ENCODE measurements around the gene SBF2. TPM values are rescaled to one million over a fixed set of nuclear protein-coding genes. Genes with fewer than 3 reads are reported as not detected.

SBF2 gene
- total RNA-seq, 1 experiment from 2014 or later, result 31.3 TPM

GRCh38 chr11:9982127-9982795 lies 311.8 kb downstream of the SBF2 start:
- no peaks in the 10 kb centered on the region for H3F3A ChIP-seq (ENCODE audit: low read length, unreplicated experiment)
- H3K9me3 ChIP-seq (ENCODE audit: low read length), result no peaks in the 10 kb centered on the region
- H3K27me3 ChIP-seq (ENCODE audit: low read length), result no peaks in the 10 kb centered on the region
- TF ChIP-seq EZH2 (IDR thresholded peaks at IDR 0.05; ENCODE audit: low read length, unreplicated experiment), result no peak
- TF ChIP-seq, protein P1, sequence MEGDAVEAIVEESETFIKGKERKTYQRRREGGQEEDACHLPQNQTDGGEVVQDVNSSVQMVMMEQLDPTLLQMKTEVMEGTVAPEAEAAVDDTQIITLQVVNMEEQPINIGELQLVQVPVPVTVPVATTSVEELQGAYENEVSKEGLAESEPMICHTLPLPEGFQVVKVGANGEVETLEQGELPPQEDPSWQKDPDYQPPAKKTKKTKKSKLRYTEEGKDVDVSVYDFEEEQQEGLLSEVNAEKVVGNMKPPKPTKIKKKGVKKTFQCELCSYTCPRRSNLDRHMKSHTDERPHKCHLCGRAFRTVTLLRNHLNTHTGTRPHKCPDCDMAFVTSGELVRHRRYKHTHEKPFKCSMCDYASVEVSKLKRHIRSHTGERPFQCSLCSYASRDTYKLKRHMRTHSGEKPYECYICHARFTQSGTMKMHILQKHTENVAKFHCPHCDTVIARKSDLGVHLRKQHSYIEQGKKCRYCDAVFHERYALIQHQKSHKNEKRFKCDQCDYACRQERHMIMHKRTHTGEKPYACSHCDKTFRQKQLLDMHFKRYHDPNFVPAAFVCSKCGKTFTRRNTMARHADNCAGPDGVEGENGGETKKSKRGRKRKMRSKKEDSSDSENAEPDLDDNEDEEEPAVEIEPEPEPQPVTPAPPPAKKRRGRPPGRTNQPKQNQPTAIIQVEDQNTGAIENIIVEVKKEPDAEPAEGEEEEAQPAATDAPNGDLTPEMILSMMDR (conservative IDR thresholded peaks at IDR 0.05; ENCODE audit: low read depth, low read length), result no peak
- no peak for TF ChIP-seq EZH2phosphoT487 (IDR thresholded peaks at IDR 0.05; ENCODE audit: borderline replicate concordance, low read length)
- ChIA-PET POLR2A (ENCODE audit: unreplicated experiment) (no interaction called here), CTCF (no interaction called here)
- peak overlapping the region; percentile 87 for H3K27ac ChIP-seq (ENCODE audit: low read length)
- no peaks in the 10 kb centered on the region for H3K9me2 ChIP-seq (replicated peaks; ENCODE audit: low read length)
- no peaks in the 10 kb centered on the region for H4K20me1 ChIP-seq (ENCODE audit: low read length)
- H3K4me3 ChIP-seq (ENCODE audit: low read length), result no peak overlapping the region
- peak overlapping the region; percentile 70 for H3K4me2 ChIP-seq (ENCODE audit: low read length)
- ATAC-seq, result peak; percentile 33
- H3K79me2 ChIP-seq (ENCODE audit: low read length), result no peaks in the 10 kb centered on the region
- intact Hi-C loops (cut with micrococcal nuclease), result no loop called here
- H3K4me1 ChIP-seq (ENCODE audit: insufficient read depth, low read length), result peaks cover 45% of the 10 kb centered on the region
- peak overlapping the region; percentile 73 for H3K9ac ChIP-seq (ENCODE audit: low read length)
- BruUV-seq (replicated peaks), result no TSS peak
- no peaks in the 10 kb centered on the region for H3K36me3 ChIP-seq (ENCODE audit: low read depth, low read length)
- no peak overlapping the region for H2AFZ ChIP-seq (ENCODE audit: low read length)
- DNase-seq, result peak; percentile 54

DNA sequence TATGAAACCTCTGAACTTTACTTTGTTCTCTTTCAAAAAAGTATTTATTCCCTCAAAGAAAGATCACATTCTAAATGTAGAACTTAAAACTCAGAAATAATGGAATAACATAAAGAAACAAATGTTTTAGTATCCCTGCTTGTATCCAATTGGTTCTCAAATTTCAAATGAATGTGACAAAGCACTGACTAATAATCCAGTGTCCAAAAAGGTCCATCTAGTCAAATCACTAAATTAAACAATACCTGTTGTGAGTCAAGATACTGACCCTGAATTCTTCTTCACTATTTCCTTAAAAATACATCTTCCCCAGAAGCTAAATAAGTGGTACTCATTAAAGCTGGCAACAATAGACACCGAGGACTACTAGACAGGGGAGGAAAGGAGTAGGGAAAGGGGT lies 313.1 kb downstream of the SBF2 start:
- H3K9me2 ChIP-seq (replicated peaks; ENCODE audit: low read length), result no peaks in the 10 kb centered on the region
- no peak overlapping the region for H3K9ac ChIP-seq (ENCODE audit: low read length)
- intact Hi-C loops (cut with micrococcal nuclease), result no loop called here
- peaks cover 47% of the 10 kb centered on the region for H3K4me1 ChIP-seq (ENCODE audit: insufficient read depth, low read length)
- CTCF ChIA-PET, result no interaction called here
- H3K4me3 ChIP-seq (ENCODE audit: low read length), result no peak overlapping the region
- peak; percentile 62 for DNase-seq
- no peaks in the 10 kb centered on the region for H3F3A ChIP-seq (ENCODE audit: low read length, unreplicated experiment)
- POLR2A ChIA-PET (ENCODE audit: unreplicated experiment), result no interaction called here
- ATAC-seq, result peak; percentile 52
- peak overlapping the region; percentile 29; the same call in 1 of the 2 replicates for H3K27ac ChIP-seq (ENCODE audit: low read length)
- TF ChIP-seq, protein P1 (conservative IDR thresholded peaks at IDR 0.05; ENCODE audit: low read depth, low read length), result no peak
- no peak for TF ChIP-seq EZH2phosphoT487 (IDR thresholded peaks at IDR 0.05; ENCODE audit: borderline replicate concordance, low read length)
- TF ChIP-seq EZH2 (IDR thresholded peaks at IDR 0.05; ENCODE audit: low read length, unreplicated experiment), result no peak
- H3K36me3 ChIP-seq (ENCODE audit: low read depth, low read length), result no peaks in the 10 kb centered on the region
- H3K27me3 ChIP-seq (ENCODE audit: low read length), result no peaks in the 10 kb centered on the region
- no TSS peak for BruUV-seq (replicated peaks)
- no peaks in the 10 kb centered on the region for H3K9me3 ChIP-seq (ENCODE audit: low read length)
- H2AFZ ChIP-seq (ENCODE audit: low read length), result no peak overlapping the region
- H3K4me2 ChIP-seq (ENCODE audit: low read length), result peak overlapping the region; percentile 39
- H3K79me2 ChIP-seq (ENCODE audit: low read length), result no peaks in the 10 kb centered on the region
- no peaks in the 10 kb centered on the region for H4K20me1 ChIP-seq (ENCODE audit: low read length)

DNA sequence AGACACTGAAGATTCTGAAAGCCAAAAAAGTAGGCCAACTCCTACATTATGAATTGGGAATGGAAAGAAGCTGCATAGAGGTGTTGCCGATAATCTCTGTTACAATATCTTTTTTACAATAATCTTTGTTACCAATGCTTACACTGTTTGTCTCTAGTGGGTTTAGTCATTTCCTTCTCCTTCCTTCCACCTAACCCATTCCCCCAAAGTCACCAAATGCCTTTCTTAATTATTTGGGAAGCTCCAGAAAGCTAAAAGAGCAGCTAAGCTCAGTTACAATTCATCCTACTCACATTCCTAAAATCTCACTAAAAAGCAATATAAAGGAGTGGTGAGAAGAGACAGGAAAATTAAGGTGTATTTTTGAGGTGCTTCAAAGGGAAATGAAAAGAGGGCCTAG lies 316.5 kb downstream of the SBF2 start:
- no peaks in the 10 kb centered on the region for H3K27me3 ChIP-seq (ENCODE audit: low read length)
- no peak overlapping the region for H3K4me2 ChIP-seq (ENCODE audit: low read length)
- intact Hi-C loops (cut with micrococcal nuclease), result no loop called here
- no peak overlapping the region for H3K9ac ChIP-seq (ENCODE audit: low read length)
- no peak overlapping the region for H3K27ac ChIP-seq (ENCODE audit: low read length)
- no peak overlapping the region for H3K4me3 ChIP-seq (ENCODE audit: low read length)
- no peak overlapping the region for H2AFZ ChIP-seq (ENCODE audit: low read length)
- no TSS peak for BruUV-seq (replicated peaks)
- no peaks in the 10 kb centered on the region for H3K36me3 ChIP-seq (ENCODE audit: low read depth, low read length)
- TF ChIP-seq EZH2 (IDR thresholded peaks at IDR 0.05; ENCODE audit: low read length, unreplicated experiment) (no peak), EZH2phosphoT487 (IDR thresholded peaks at IDR 0.05; ENCODE audit: borderline replicate concordance, low read length) (no peak)
- TF ChIP-seq, protein P1 (conservative IDR thresholded peaks at IDR 0.05; ENCODE audit: low read depth, low read length), result no peak
- peaks cover 42% of the 10 kb centered on the region for H3K4me1 ChIP-seq (ENCODE audit: insufficient read depth, low read length)
- CTCF ChIA-PET, result interaction anchor here (0.7 kb wide), 2 partner anchors 133 to 336 kb away, joined by 3 to 6 read pairs; no protein-coding TSS in a partner anchor
- no peaks in the 10 kb centered on the region for H3K9me3 ChIP-seq (ENCODE audit: low read length)
- ATAC-seq (no peak; the same call in 1 of the 2 replicates), DNase-seq (peak; percentile 10)
- H3K79me2 ChIP-seq (ENCODE audit: low read length), result no peaks in the 10 kb centered on the region
- POLR2A ChIA-PET (ENCODE audit: unreplicated experiment), result interaction anchor here (0.6 kb wide), 2 partner anchors 145 to 251 kb away, joined by 4 to 5 read pairs; no protein-coding TSS in a partner anchor
- H4K20me1 ChIP-seq (ENCODE audit: low read length), result no peaks in the 10 kb centered on the region
- no peaks in the 10 kb centered on the region for H3F3A ChIP-seq (ENCODE audit: low read length, unreplicated experiment)
- H3K9me2 ChIP-seq (replicated peaks; ENCODE audit: low read length), result no peaks in the 10 kb centered on the region
